ENCODE measurements around the gene TMPRSS11D. TPM values are rescaled to one million over a fixed set of nuclear protein-coding genes. Genes with fewer than 3 reads are reported as not detected.

TMPRSS11D gene
- not detected for polyA plus RNA-seq (2013, experiment 1 of 4)
- not detected for polyA plus RNA-seq (2013, experiment 2 of 4)
- not detected for polyA plus RNA-seq (2013, experiment 3 of 4)
- not detected for polyA plus RNA-seq (2013, experiment 4 of 4)

- H3K4me3 ChIP-seq (ENCODE audit: insufficient read depth, low read depth, low read length), result no peak within 1 kb of the TSS
Observed at GRCh38 chr4:67883902-67884301, at the start of gene TMPRSS11D. TSS of gene TMPRSS11D (minus strand) at chr4:67884002. CDS start at chr4:67883933, 69 bp downstream.

GRCh38 chr4:67933038-67933437 lies 49.2 kb upstream of the TMPRSS11D start:
- Histone ChIP-seq H3K36me3 (ENCODE audit: control insufficient read depth, insufficient read depth, low read length) (no peaks in the 10 kb centered on the region), H3K9me3 (ENCODE audit: control insufficient read depth, low read length) (no peaks in the 10 kb centered on the region), H3K27ac (ENCODE audit: insufficient read depth, low read depth, low read length, poor library complexity, severe bottlenecking) (no peak overlapping the region), H3K27me3 (ENCODE audit: control insufficient read depth, insufficient read depth, low read length, poor library complexity, severe bottlenecking) (no peaks in the 10 kb centered on the region), H3K4me3 (ENCODE audit: insufficient read depth, low read depth, low read length) (no peak overlapping the region), H3K4me1 (ENCODE audit: control insufficient read depth, insufficient read depth, low read length) (no peaks in the 10 kb centered on the region)
- WGBS, 2 experiments, result 89 to 90% methylated on average over 2 to 3 of the region's 5 CpGs

More at GRCh38 chr4:67883902-67884301, at the start of gene TMPRSS11D:
- Histone ChIP-seq H3K27me3 (ENCODE audit: control insufficient read depth, insufficient read depth, low read length, poor library complexity, severe bottlenecking) (no peaks in the 10 kb centered on the region), H3K36me3 (ENCODE audit: control insufficient read depth, insufficient read depth, low read length) (no peaks in the 10 kb centered on the region), H3K9me3 (ENCODE audit: control insufficient read depth, low read length) (no peaks in the 10 kb centered on the region), H3K27ac (ENCODE audit: insufficient read depth, low read depth, low read length, poor library complexity, severe bottlenecking) (no peak within 1 kb of the TSS), H3K4me1 (ENCODE audit: control insufficient read depth, insufficient read depth, low read length) (peaks cover 4% of the 10 kb centered on the region)
- WGBS, 2 experiments, result 83 to 89% methylated on average over 1 of the region's 1 CpG

GRCh38 chr4:67931256-67931655 lies 47.5 kb upstream of the TMPRSS11D start:
- Histone ChIP-seq H3K27ac (ENCODE audit: insufficient read depth, low read depth, low read length, poor library complexity, severe bottlenecking) (no peak overlapping the region), H3K4me1 (ENCODE audit: control insufficient read depth, insufficient read depth, low read length) (no peaks in the 10 kb centered on the region), H3K27me3 (ENCODE audit: control insufficient read depth, insufficient read depth, low read length, poor library complexity, severe bottlenecking) (no peaks in the 10 kb centered on the region), H3K9me3 (ENCODE audit: control insufficient read depth, low read length) (no peaks in the 10 kb centered on the region), H3K36me3 (ENCODE audit: control insufficient read depth, insufficient read depth, low read length) (no peaks in the 10 kb centered on the region), H3K4me3 (ENCODE audit: insufficient read depth, low read depth, low read length) (no peak overlapping the region)
- WGBS, 2 experiments, result 100% methylated on average over 1 to 2 of the region's 3 CpGs

GRCh38 chr4:67929426-67929825 lies 45.6 kb upstream of the TMPRSS11D start:
- 89 to 93% methylated on average over 1 to 2 of the region's 3 CpGs for WGBS, 2 experiments
- H3K27ac ChIP-seq (ENCODE audit: insufficient read depth, low read depth, low read length, poor library complexity, severe bottlenecking), result no peak overlapping the region

GRCh38 chr4:67928546-67928945 lies 44.7 kb upstream of the TMPRSS11D start:
- Histone ChIP-seq H3K9me3 (ENCODE audit: control insufficient read depth, low read length) (no peaks in the 10 kb centered on the region), H3K27me3 (ENCODE audit: control insufficient read depth, insufficient read depth, low read length, poor library complexity, severe bottlenecking) (no peaks in the 10 kb centered on the region), H3K36me3 (ENCODE audit: control insufficient read depth, insufficient read depth, low read length) (no peaks in the 10 kb centered on the region), H3K4me1 (ENCODE audit: control insufficient read depth, insufficient read depth, low read length) (no peaks in the 10 kb centered on the region), H3K4me3 (ENCODE audit: insufficient read depth, low read depth, low read length) (no peak overlapping the region), H3K27ac (ENCODE audit: insufficient read depth, low read depth, low read length, poor library complexity, severe bottlenecking) (no peak overlapping the region)
- 77 to 78% methylated on average over 3 of the region's 3 CpGs for WGBS, 2 experiments

More at GRCh38 chr4:67929426-67929825, 45.6 kb upstream of the TMPRSS11D start:
- Histone ChIP-seq H3K9me3 (ENCODE audit: control insufficient read depth, low read length) (no peaks in the 10 kb centered on the region), H3K4me1 (ENCODE audit: control insufficient read depth, insufficient read depth, low read length) (no peaks in the 10 kb centered on the region), H3K4me3 (ENCODE audit: insufficient read depth, low read depth, low read length) (no peak overlapping the region), H3K36me3 (ENCODE audit: control insufficient read depth, insufficient read depth, low read length) (no peaks in the 10 kb centered on the region), H3K27me3 (ENCODE audit: control insufficient read depth, insufficient read depth, low read length, poor library complexity, severe bottlenecking) (no peaks in the 10 kb centered on the region)

GRCh38 chr4:67927251-67927650 lies 43.4 kb upstream of the TMPRSS11D start:
- Histone ChIP-seq H3K4me1 (ENCODE audit: control insufficient read depth, insufficient read depth, low read length) (no peaks in the 10 kb centered on the region), H3K27me3 (ENCODE audit: control insufficient read depth, insufficient read depth, low read length, poor library complexity, severe bottlenecking) (no peaks in the 10 kb centered on the region), H3K36me3 (ENCODE audit: control insufficient read depth, insufficient read depth, low read length) (no peaks in the 10 kb centered on the region), H3K27ac (ENCODE audit: insufficient read depth, low read depth, low read length, poor library complexity, severe bottlenecking) (no peak overlapping the region), H3K4me3 (ENCODE audit: insufficient read depth, low read depth, low read length) (no peak overlapping the region), H3K9me3 (ENCODE audit: control insufficient read depth, low read length) (no peaks in the 10 kb centered on the region)
- WGBS, 2 experiments, result 95% methylated on average over 3 of the region's 3 CpGs

- Histone ChIP-seq H3K4me1 (ENCODE audit: control insufficient read depth, insufficient read depth, low read length) (no peaks in the 10 kb centered on the region), H3K4me3 (ENCODE audit: insufficient read depth, low read depth, low read length) (no peak overlapping the region), H3K27ac (ENCODE audit: insufficient read depth, low read depth, low read length, poor library complexity, severe bottlenecking) (no peak overlapping the region), H3K36me3 (ENCODE audit: control insufficient read depth, insufficient read depth, low read length) (no peaks in the 10 kb centered on the region), H3K9me3 (ENCODE audit: control insufficient read depth, low read length) (no peaks in the 10 kb centered on the region), H3K27me3 (ENCODE audit: control insufficient read depth, insufficient read depth, low read length, poor library complexity, severe bottlenecking) (no peaks in the 10 kb centered on the region)
- WGBS, 2 experiments, result 92 to 96% methylated on average over 7 of the region's 7 CpGs
Observed at GRCh38 chr4:67926485-67926884, 42.7 kb upstream of the TMPRSS11D start.

- 93 to 98% methylated on average over 4 of the region's 4 CpGs for WGBS, 2 experiments
- H3K27me3 ChIP-seq (ENCODE audit: control insufficient read depth, insufficient read depth, low read length, poor library complexity, severe bottlenecking), result no peaks in the 10 kb centered on the region
- no peak overlapping the region for H3K27ac ChIP-seq (ENCODE audit: insufficient read depth, low read depth, low read length, poor library complexity, severe bottlenecking)
- no peaks in the 10 kb centered on the region for H3K4me1 ChIP-seq (ENCODE audit: control insufficient read depth, insufficient read depth, low read length)
- no peaks in the 10 kb centered on the region for H3K36me3 ChIP-seq (ENCODE audit: control insufficient read depth, insufficient read depth, low read length)
- H3K4me3 ChIP-seq (ENCODE audit: insufficient read depth, low read depth, low read length), result no peak overlapping the region
- H3K9me3 ChIP-seq (ENCODE audit: control insufficient read depth, low read length), result no peaks in the 10 kb centered on the region
Observed at GRCh38 chr4:67922697-67923096, 38.9 kb upstream of the TMPRSS11D start.

- Histone ChIP-seq H3K27me3 (ENCODE audit: control insufficient read depth, insufficient read depth, low read length, poor library complexity, severe bottlenecking) (no peaks in the 10 kb centered on the region), H3K4me1 (ENCODE audit: control insufficient read depth, insufficient read depth, low read length) (no peaks in the 10 kb centered on the region), H3K36me3 (ENCODE audit: control insufficient read depth, insufficient read depth, low read length) (no peaks in the 10 kb centered on the region), H3K27ac (ENCODE audit: insufficient read depth, low read depth, low read length, poor library complexity, severe bottlenecking) (no peak overlapping the region), H3K9me3 (ENCODE audit: control insufficient read depth, low read length) (no peaks in the 10 kb centered on the region), H3K4me3 (ENCODE audit: insufficient read depth, low read depth, low read length) (no peak overlapping the region)
Observed at GRCh38 chr4:67918428-67918827, 34.6 kb upstream of the TMPRSS11D start.

GRCh38 chr4:67915400-67915966 lies 31.7 kb upstream of the TMPRSS11D start:
- 87 to 94% methylated on average over 5 of the region's 5 CpGs for WGBS, 2 experiments
- Histone ChIP-seq H3K27me3 (ENCODE audit: control insufficient read depth, insufficient read depth, low read length, poor library complexity, severe bottlenecking) (no peaks in the 10 kb centered on the region), H3K4me1 (ENCODE audit: control insufficient read depth, insufficient read depth, low read length) (no peaks in the 10 kb centered on the region), H3K27ac (ENCODE audit: insufficient read depth, low read depth, low read length, poor library complexity, severe bottlenecking) (no peak overlapping the region), H3K4me3 (ENCODE audit: insufficient read depth, low read depth, low read length) (no peak overlapping the region), H3K36me3 (ENCODE audit: control insufficient read depth, insufficient read depth, low read length) (no peaks in the 10 kb centered on the region), H3K9me3 (ENCODE audit: control insufficient read depth, low read length) (no peaks in the 10 kb centered on the region)

Measured in ectodermal cell (in vitro differentiated cells).